ENCODE results near the gene WRAP53.

WRAP53 gene

GRCh38 chr17:7747635-7748071 is 59.4 kb downstream of the WRAP53 start:
- no peak for DNase-seq

GRCh38 chr17:7748076-7748775 is 59.9 kb downstream of the WRAP53 start:
- no peak for DNase-seq

- no peak for DNase-seq
These were observed 62.1 kb downstream of the WRAP53 start for GRCh38 chr17:7750321-7750821.

All from activated naive CD4-positive, alpha-beta T cell treated with anti-CD3 and anti-CD28 coated beads, Interleukin-2, amount 50 U/mL, for 16 hours (primary cell).